ENCODE results near the gene ACTN4.

The ACTN4 gene

GRCh38 chr19:38638461-38638860 lies 9.0 kb upstream of the ACTN4 start:
- no peak for DNase-seq

- no peak for DNase-seq
Measured at GRCh38 chr19:38639679-38640078, 7.8 kb upstream of the ACTN4 start.

GRCh38 chr19:38640368-38640767 lies 7.1 kb upstream of the ACTN4 start:
- DNase-seq: no peak

GRCh38 chr19:38642176-38642575 lies 5.3 kb upstream of the ACTN4 start:
- DNase-seq: no peak

DNA sequence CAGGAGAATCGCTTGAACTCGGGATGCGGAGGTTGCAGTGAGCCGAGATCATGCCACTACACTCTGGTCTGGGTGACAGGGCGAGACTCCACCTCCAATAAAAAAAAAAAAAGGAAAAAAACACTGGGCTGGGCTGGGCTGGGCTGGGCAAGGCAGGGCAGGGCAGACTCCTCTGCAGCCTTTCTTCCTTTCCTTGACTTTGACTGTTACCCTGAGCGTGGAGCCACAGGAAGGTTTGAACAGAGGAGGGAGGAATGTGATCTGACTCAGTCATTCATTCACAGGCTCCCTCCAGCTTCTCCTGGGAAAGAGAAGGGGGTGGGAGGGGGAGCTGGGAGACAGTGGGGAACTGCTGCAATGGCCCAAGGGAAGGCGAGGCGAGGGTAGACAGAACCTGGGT lies 2.7 kb upstream of the ACTN4 start:
- DNase-seq: no peak

- DNase-seq: no peak
Measured at GRCh38 chr19:38647966-38648768, 718 bp downstream of the ACTN4 start.

GRCh38 chr19:38648769-38649304 lies 1.4 kb downstream of the ACTN4 start:
- DNase-seq: no peak

DNA sequence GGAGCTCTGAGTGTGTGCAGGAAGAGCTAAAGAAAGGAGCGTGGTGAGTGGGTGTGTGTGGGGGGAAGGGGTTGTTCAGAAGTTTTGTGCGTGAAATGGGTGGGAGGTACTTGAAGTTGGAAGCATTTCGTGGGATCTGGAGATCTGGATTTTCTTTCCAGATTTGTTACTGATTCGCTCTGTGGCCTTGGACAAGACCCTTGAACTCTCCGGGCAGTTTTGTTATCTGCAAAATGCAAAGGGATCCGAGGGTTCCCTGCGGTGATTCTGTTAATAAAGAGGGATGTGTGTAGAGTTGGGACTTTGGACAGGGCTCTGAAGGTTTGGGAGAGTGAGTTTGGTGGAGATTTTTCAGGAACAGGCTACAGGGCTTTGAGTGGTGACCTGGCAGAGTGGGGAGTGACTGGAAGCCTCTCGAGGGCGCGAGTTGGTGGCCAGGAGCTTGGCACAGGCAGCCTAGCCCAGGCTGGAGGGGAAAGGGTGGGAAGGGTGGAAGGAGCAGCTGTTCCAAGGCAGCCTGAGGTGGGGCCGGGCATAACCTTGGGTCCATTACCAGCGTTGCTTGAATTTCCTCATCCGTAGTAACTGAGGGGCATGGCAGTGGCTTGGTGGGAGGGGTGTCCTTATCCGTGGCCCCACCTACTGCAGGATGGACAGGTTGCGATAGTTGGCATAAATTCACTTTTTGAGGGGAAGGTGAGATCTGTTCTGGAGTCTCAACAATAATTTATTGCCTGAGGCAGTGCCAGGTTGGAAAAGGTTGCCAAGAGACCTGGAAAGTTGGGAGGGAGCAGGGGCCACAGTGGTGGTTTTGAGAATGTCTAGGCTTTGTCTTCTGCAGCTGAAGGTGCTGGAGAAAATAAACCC lies 2.1 kb downstream of the ACTN4 start:
- DNase-seq: no peak

DNA sequence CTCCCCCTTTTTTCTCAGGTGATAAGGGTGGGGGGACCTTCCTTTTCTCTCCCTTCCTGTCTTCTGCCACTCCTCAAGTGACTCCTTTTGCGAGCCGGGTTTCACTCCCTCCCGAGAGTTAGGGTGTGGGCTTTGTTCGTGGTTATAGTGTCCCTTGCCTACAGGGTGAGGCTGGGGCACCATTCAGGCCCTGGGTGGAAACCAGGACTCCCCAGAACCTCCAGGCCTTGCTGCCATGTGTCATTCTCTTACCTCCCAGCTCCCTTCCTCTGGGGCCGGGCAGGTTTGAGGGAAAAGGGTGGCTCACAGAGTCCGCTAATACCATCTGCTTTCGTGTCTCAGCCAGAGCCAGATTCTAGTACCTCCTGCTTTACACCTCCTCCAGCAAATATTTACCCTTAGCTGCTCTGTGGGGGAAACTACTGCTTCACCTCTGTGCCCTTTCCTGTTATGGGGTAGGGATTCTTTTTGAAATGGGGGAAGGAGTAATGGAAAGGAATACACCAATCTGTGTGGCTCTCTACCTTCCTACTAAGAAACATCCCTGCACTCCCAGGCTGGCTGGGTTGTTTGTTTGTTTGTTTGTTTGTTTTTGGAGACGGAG lies 2.8 kb downstream of the ACTN4 start:
- no peak for DNase-seq

DNA sequence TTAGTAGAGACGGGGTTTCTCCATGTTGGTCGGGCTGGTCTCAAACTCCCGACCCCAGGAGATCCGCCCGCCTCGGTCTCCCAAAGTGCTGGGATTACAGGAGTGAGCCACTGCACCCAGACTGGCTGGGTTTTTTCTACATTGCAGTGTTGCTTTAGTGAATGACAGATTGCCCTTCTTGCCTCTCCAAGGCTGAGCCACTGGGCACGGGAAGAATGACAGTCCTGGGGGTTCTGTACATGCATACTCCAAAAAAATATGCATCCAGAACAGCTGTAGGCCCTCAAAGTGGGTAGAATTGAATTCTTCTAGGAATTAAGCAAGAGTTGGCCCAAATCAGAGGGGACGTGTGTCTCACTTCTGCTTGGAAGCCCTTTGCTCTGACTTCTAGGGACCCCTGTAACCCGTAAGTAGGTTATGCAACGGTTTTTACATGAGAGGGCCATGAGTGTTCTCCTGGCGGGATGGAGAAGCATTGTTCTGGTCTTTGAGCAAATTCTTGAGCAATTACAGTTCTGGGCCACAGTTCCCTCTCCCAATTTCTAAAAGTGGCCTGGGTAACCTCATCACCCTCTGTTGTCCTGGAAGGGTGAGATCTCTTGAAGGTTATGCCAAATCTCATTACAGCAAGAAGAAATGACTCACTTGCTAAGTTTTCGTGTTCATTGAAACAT lies 3.6 kb downstream of the ACTN4 start:
- DNase-seq: no peak

GRCh38 chr19:38653028-38653571 lies 5.7 kb downstream of the ACTN4 start:
- DNase-seq: no peak

DNA sequence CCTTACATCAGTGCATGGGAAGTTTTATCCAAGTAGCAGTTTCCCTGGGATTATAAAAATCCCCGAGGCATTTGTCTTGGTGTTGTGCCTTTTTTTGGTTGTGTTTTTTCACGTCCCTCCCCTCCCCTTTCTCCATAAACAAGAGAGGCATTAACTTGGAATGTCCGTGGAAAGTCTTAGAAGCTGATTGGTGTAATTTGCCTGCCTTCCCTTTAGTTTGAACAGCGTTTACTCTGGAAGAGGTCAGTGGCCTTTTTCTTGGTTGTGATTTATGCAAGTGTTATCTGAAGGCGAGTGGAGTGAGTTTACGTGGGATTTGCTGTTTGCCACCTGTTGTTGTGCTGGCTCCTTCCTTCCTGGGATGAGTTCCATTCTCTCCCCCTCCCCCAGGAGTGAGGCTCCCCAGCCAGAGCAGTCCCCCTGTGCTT lies 7.2 kb downstream of the ACTN4 start:
- DNase-seq: no peak

DNA sequence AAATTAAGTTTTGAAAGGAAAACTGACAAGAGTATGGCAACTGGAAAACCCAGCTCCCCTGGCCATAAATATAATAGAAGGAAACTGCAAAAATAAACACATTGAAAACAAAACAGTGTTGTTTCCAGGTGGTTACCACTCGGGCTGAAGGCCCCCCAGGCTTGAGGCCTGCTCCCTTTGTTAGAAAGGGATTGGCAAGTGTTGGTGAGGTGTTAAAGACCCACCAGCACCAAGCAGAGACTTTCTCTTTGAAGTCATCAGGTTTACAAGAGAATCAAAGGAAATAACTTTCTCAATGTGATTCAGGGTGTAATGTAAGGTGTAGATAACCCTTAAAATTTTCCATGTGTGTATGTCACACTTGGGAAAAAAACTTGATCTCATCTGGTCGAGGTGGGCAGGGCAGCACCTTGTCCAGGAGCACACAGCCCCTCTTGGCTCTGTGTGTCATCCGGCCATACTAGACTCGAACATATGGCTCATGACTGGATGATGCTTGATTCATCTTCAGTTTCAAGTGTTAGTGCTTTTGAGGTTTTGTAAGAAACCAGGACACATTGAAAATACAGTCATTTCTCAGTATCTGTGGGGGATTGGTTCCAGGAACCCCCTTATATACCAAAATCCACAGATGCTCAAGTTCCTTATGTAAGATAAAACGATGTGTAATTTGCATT lies 7.8 kb downstream of the ACTN4 start:
- DNase-seq: no peak

DNA sequence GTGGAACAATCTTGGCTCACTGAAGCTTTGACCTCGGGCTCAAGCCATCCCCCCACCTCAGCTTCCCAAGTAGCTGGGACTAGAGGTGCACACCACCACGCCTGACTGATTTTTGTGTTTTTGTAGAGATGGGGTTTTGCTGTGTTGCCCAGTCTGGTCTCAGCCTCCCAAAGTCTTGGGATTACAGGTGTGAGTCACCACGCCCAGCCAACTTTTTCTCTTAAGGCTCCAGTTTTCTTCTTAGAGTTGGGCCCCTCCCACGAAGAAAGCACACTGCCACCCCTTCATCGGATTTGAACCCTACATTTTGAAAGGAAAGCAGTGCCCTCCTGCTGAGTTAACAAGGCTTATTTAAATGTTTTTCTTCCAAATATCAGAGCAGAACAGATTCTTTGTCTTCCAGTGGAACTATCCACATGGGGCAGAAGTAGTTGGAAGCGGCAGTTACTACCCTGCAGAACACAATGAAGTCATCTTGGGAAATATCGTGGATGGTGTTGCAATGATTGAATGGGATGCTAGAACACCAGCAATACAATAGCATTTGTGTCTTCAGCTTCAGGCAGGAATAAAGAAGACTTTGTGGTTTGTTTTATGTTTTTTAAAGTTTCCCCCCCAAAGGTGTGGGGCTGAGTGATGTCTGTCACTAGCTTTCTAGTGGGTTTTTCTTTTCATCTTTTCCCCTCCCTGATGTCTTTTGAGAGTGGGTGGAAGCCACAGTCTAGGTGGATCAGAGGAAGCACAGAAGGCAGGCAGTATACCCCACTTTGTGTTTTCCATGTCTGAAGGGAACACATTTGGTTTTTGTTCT lies 8.9 kb downstream of the ACTN4 start:
- DNase-seq: no peak

- DNase-seq: no peak
Measured at GRCh38 chr19:38657633-38658222, 10.3 kb downstream of the ACTN4 start.

GRCh38 chr19:38658462-38659306 lies 11.2 kb downstream of the ACTN4 start:
- DNase-seq: no peak

DNA sequence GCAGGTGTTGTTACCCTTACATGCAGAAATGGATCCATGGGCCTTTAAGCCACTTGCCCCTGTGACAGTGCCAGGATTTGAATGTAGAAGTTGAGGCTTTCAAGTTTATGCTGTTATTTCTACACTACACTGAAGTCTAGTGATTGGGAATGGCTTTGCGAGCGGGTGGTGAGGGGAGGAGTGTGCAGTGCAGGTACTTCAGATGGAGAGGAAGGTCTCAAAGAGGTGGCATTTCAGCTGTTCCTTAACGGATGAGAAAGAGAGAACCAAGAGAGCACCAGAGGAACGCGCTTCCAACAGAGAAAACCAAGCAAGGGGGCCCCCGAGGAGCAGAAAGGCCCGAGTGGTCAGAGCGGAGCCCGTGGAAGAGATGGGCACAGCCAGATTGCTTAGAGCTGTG lies 13.3 kb downstream of the ACTN4 start:
- DNase-seq: no peak

GRCh38 chr19:38661136-38661535 lies 13.7 kb downstream of the ACTN4 start:
- DNase-seq: no peak

- no peak for DNase-seq
Measured at GRCh38 chr19:38661996-38662395, 14.5 kb downstream of the ACTN4 start.
